Right kidney (tissue), 1 donor: ENCODE measurements around the gene RABGAP1L.
A peak's percentile ranks its signal among the peaks of the same experiment; 100 is the strongest.

Experiments
- DNase-seq: peaks from one replicate; pipeline ENCODE4 v3.0.0-alpha.2; 2016

Gene RABGAP1L

DNA sequence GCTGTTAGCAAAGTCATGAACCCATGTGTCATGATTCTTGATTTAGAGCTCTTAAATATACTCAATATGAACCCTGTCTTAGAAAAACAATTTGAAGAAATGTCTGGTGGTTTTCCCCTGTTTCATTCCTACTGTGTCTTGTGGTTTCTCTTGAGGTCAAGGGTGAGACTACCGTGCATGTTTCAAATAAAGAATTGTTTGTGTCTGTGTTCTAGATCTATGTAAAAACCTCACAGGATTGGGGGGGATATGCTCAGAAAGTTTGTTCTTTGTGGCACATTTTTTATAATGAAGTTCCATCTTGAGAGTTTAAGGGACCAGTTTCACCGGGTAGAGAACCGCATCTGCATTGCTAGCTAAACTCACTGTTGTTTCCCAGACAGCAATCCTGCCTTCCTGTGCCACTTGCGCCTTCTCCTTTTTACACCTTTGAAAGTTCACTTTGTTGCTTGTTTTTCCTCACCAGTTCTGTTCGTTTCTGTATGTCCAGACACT lies 809.5 kb downstream of the RABGAP1L start:
- DNase-seq: no peak

DNA sequence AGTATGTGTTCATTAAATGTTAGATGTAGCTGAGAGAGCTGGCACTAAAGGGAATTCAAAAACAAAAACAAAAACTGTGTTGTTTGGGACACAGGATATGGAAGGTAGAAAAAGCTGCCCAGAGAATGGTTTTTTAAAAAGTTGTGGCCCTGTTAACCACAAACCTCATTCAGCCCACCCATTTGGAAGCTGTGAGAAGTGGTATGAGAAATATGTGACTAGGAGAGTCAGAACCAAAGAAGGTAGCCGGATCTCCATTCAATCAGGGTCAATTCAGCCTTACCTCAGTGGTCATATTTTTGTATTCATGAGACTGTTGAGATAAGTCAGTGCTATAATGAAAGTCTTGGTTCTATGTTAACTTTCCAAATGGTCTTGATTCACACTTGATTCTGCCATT lies 810.7 kb downstream of the RABGAP1L start:
- DNase-seq: no peak

DNA sequence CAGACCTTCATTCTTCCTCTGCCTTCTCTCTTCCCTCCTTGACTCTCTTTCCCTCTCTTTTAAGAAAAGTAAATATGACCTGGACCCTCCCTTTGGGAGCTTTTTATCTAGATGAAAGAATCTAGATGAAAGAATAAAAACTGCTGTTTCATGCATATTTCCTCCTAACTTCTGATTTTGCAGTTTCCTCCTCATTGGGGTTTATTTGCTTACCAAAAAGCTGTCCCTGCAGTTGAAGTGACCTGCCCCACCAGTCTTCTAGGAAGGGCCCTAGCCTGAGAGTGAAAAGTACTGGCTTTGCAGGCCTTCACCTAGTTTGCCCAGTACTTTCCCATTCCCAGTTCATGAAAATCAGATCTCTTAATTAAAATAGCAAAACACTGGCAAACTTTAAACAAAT lies 812.1 kb downstream of the RABGAP1L start:
- DNase-seq: no peak

DNA sequence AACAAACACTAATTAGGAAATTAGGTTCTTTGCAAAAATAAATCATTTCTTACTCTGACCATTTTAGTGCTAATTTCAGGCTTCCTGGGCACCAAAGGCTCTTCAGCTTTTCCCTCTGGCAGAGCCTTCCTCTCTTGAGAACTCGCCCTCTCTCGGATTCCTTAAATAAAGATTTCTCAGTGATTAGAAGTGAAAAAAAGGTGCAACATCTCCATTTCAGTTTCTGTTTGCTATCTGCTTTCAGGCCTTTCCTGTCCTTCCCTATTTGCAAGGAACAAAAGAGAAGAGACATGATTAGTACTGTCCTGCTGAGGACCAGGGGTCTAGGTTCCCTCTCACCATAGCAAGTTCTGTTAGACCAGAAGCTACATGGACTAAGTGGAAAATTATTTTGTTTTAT lies 812.6 kb downstream of the RABGAP1L start:
- no peak for DNase-seq

DNA sequence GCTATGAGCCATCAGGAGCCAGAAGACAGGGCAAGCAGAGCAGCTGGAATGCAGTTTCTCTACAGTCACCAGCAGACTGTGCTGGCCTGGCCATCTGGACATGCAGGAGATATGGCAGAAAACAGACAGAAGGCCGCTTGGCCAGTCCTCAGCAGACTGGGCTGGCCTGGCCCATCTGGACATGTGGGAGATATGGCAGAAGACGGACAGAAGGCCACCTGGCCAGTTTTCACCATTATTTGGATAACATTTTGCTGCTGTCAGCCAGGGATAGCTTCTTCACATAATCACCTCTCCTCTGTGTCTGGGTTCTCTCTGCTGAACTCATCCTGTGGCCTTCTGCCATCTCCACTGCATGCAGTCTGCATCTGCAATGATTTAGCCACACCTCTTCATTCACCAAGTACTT lies 815.4 kb downstream of the RABGAP1L start:
- no peak for DNase-seq

DNA sequence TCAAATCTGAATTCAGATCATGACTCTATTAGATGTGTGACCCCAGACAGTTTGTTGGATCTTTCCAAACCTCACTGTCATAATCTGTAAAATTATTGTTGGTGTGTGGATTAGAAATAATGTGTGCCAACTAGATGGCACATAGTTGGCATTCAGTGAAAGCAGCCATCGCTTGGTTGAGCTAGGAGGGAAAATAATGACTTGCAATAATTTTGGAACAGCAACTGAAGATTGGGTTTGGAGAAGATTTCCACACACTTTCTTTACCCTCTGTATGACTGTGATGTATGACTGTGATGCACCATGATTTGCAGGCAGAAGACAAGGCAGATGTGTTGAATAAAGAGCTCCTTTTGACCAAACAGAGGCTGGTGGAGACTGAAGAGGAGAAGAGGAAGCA lies 816.4 kb downstream of the RABGAP1L start:
- no peak for DNase-seq

DNA sequence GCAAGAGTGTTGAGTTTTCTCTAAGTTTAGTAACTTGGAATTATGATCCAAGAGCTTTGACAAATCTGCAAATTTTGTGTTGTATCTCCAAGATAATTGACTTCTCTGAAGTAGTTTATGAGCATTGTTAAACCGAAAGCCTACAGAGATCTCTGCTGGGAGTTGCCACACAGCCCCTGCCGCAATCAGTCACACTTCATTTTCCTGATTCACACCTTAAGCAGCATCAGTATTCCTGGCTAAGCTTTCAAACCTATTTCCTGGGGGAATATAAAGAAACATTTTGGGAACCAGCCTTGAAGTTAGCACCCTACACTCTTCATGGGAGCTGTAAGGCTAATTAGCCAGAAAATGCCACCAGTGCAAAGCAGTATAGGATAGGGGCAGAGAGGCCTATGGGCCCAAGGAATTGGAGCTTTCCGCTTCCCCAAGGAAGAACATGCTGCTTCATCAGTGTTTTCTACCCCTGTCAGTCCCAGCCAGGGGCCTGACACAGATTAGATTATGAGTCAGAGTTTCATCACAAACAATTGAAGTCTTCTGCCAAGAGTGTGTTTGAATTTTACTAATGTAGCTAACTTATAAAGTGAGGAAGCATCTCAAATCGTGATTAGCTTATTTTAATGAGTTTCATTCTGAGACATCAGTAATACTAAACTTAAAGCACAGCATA lies 817.3 kb downstream of the RABGAP1L start:
- no peak for DNase-seq

DNA sequence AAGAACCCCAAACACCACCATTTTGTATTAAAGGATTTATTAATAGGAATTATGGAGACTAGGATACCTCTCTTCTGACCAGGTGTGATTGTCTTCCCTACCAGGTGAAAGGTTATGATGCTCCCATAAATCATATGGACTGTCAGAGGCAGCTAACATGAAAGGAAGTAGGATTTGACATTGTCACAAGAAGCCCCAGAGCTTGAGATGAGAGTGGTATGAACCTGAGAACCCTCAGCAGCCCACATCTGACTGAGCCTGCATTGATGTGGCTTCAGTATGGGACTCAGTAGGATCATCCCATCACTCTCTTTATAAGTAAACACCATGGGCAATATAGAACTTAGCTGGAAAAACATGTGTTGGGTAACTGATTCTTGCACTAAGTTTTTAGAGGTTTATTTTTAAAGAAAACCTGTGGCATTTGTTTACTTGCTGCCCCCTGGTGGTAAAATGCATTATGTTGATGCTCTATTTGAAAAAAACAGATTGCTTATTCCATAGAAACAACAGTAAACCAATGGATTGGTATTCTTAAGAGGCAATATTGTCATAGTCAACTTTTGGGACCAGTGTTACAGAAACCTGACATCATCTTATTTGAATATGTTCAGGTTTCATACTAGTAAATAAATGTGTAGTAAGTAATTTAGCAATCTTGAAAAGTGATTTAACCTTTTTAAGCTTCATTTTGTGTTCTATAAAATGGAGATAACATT lies 823.8 kb downstream of the RABGAP1L start:
- no peak for DNase-seq

DNA sequence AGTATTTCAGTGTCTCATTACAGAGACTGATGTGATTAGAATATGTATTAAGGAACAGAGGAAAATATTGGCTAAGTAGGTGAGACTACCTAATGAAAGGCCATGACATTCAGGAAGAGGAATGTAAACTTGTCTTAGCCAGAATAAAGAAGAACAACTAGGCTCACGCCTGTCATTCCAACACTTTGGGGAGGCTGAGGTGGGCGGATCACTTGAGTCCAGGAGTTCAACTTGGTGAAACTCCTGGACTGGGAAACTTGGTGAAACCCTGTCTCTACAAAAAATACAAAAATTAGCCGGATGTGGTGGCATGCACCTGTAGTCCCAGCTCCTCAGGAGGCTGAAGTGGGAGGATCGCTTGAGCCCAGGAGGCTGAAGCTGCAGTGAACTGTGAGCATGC lies 825.6 kb downstream of the RABGAP1L start:
- DNase-seq: no peak

DNA sequence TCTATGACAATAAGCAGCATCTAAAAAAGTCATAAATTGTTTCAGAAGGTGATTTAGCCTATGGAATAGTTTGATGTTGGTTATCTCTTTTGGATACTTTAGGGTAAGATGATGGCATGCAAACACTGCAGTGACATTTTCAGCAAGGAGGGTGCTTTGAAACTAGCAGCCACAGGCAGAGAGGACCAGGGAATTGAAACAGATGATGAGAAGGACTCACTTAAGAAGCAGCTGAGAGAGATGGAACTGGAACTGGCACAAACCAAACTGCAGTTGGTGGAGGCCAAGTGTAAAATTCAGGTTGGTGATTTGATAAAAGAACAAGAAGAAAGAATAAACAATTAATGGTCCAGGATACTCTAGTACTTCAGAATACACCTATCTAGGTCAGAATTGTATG lies 829.2 kb downstream of the RABGAP1L start:
- no peak for DNase-seq

DNA sequence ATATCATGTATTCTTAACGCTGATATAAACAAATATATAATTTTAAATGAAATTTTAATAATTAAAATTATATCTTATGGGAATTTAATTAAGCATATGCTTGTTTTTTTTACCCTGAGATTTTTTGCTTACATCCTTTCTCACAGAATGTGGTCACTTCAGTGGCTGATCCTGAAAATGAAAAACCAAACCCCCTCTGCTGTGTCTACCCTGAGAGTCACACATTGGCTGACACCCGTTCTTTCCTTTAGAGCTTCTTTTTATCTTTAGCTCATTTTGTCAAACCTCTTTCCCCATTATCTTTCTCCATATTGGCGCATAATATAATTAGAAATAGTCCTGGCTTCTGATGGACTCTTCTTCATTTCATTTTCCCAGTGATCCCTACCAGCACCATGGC lies 829.7 kb downstream of the RABGAP1L start:
- no peak for DNase-seq

DNA sequence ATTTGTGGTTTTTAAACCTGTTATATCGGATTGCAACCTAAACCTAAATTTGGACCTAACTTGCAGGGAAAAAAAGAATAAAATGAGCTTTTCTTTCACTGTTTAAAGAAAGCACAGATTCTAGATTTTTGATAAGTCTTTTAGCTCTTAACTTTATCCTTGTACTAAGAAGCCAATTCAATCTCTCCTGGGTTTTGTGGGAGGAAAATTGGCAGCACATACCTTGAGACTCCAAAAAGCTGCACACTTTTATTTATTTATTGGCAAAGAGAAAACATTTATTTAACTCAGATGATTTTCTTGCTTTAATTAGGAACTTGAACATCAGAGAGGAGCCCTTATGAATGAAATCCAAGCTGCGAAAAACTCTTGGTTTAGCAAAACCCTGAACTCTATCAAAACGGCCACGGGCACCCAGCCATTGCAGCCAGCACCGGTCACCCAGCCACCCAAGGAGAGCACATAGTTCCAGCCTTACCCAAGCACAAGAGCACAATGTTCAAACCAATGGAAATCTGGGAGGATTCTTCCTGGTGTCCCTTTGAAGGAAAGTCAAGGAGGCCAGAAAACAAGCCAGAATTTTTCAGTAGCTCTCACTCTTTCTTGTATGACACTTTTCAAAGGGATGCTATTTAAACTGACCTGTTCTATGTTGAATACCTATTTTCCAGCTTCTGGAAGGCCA lies 830.4 kb downstream of the RABGAP1L start:
- no peak for DNase-seq

DNA sequence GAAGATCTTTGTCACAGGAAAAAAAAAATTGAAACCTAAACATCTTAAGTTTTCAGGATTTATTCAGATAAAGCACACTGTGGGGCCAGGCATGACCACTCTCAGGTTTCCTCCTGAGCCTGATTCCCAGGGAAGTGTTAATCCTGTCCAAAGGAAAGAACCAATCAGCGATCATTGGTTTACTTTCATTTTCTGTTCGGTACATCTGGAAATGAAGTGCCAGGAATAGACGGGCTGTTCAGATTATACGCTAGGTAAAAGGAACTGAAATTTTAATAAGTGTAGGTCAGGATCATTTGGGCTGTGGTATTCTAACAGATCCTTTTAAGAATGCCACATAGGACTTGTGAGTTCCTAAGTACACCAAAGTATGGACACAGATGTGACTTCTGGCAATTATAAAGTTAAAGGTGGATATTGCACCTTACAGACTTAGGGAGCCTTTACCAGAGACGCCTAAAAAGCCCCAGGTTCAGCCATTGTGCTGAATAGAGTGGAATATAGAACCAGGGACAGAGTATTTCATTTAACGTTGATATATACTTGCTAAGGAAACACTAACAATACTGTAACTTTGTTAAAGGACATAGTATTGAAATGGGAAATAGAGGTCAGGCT lies 831.2 kb downstream of the RABGAP1L start:
- DNase-seq: no peak

DNA sequence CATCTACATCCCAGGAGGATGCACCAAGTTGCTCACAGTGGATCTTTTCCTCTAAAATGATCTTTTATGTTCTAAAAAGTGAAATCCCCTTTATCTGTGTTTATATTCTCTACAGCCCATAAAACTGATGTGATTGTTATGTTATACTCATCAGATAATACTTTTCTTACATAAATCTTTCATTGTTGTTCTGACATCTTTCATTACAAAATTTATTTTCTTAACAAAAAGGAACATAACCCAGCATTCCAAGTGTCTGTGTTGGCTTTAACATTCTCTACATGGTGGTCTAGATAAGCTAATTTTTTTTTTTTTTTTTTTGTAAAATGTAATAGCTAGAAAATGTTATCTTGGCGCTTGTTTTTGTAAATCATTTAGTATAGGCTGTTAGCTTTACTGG lies 832.2 kb downstream of the RABGAP1L start:
- no peak for DNase-seq

DNA sequence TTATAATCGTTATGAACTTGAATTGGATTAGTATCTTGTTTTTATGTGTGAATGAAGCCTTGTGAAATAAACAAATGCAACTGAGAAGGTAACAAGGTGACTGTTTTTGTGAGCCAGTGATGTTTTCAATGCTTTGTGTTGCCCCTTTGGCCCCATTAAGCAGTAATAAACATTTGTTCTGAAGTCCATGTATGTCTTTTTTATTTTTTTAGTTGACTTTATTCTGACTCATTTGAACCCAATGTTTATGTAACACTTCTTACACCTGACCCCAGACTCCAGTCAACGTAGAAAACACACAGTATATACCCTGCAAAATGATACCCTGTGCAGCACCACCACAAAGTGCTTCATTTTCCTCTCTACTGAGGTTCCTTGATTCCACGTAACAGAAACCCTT lies 835.8 kb downstream of the RABGAP1L start:
- DNase-seq: no peak

DNA sequence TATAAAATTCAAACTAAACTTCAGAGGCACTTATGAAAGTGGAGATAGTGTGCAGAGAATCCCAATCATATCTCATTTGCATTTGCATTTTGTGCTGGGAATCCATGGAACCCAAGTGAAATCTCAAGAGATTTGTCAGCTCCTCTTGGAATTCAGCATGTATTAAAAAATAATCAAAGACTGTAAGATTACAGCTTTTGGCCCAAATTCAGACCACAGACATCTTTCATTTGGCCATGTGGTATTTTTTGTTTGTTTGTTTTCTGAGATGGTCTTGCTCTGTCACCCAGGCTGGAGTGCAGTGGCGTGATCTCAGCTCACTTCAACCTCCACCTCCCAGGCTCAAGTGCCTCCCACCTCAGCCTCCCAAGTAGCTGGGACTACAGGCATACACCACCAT lies 836.6 kb downstream of the RABGAP1L start:
- DNase-seq: no peak

DNA sequence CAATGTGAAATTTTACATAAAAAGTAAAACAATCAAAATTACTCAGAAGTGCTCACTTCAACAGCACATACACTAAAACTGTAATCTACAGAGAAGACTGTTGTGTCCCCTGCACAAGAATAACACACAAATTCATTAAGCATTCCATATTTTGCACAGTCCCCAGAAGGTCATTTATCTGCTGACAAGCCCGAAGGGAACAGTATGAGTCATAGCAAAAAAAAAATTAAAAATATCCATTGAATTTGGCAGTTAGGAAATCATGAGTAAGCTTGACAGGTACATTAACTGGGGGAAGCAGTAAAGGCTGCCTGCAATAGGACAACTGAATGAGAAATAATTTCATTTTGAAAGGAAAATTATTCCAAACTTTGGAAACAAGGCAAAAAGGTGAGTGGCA lies 837.2 kb downstream of the RABGAP1L start:
- DNase-seq: no peak

DNA sequence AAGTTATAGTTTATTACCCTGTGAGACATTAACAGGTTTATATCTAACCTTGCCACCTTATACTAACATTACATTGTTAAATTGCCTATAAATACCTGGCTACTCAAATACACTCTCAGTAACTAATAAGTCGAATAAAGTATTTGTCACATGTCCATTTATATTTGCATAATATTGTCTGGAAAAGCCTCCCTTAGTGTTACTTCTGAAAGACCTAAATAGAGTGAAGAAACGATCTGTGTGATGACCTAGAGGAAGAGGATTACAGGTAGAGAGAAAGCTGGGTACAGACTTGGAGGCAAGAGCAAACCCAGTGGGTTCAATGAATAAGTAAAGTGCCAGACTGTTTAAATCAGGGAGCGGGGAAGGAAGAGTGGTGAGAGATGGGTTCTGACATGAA lies 837.7 kb downstream of the RABGAP1L start:
- no peak for DNase-seq

DNA sequence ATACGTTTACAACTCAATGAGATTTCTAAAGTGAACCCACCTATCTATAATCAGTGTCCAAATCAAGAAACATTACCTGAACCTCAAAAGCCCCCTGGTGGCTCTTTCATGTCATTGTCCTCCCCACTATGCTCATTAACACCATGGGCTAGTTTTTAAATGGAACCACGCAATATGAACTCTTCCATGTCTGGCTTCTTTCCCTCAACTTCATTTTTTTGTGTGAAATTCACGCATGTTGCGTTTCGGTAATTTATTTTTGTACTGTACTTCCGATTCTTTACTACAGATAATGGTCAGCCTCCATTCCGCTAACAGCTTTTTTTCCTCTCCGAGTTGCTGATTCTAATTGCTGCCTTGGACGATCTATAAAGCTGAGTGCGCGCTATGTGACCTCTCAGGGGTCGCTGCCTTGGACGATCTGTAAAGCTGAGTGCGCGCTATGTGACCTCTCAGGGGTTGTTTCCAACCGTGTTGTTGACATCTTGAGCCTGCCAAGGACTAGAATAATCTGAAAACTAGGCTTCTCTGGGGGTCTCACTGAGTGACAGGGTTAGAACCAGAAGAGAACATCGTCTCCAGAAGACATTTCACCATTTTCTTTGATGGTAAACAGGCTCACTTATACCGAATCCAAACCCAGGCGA lies 839.4 kb downstream of the RABGAP1L start:
- DNase-seq: peak; percentile 77

DNA sequence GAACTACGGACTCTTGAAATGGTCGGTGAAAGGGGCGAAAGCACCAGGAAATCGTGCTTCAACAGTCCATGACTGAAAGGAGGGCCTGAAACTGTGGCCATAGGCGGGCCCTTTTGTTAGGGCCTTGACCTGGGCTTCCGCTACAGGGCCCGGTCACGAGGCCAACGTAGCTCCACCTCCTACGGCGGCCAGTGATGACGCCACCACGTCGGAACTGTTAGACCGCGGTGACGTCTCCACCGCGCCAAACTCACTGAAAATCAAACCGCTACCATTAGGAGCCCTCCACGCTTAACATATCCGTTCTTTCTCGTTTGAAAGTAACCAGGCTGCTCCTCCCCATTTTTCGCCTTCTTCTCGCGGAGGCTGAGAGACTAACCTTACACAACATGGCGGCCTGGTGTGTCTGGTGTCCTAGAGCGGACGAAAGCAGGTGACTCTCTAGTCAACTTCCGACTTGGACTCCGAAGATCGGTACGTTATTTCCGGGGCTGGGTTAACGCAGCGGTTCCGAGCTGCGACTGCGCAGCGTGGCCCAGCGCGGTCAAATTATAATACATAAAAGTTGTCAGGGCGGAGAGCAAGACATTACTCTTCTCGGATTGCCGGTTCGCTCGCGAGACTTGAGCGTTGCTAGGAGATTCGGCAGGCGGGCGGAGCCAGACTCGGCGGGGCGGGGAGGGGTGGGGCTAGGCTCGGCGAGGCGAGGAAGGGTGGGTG lies 840.1 kb downstream of the RABGAP1L start:
- peak; percentile 100 for DNase-seq

DNA sequence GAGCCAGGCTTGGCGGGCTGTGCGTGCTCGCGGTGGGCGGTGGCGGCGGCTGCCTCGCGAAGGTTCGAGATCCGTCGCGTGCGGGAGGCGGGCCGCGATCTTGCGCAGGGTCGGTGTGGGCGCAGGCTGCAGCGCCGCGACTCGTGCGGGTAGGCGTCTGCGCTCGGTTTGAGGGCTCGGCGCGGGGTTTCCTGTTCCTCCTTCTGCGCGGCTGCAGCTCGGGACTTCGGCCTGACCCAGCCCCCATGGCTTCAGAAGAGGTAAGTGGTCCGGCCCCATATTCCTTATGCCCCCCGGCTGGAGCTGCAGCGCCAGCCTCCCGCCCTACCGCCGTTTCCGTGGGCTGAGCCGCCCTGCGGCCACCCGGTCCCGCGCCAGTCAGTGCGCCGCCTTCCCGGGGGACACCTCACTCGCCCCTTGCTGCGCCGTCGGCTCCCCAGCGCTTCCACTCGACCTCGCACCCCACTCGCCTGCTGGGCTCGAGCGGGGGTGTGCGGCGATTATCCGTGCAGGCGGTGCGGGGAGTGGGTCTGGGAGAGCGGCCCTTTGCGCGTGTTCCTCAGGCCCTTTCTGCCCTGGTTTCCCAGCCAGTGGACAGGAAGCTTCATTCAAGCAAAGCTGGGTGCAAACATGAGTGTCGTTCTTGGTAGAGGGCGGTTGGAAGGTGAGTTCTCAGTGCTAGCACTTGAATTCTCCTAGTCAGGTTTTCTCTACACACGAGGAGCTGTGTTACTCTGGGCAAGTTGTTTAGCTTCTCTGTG lies 840.8 kb downstream of the RABGAP1L start, which contains the start of gene CACYBP:
Gene CACYBP (plus strand): TSS at position 12 of the 761 bp plus-strand sequence. CDS start 234 bp downstream, at position 246.
- DNase-seq: peak; percentile 94
